IPS-18c (cell line): ENCODE measurements around the gene GAS6.
A peak's percentile ranks its signal among the peaks of the same experiment; 100 is the strongest.
"Not testable (repeated sequence)": the region's sequence is repeated elsewhere in the genome, so short reads cannot be mapped to it uniquely, and the experiment has no call there.

Source experiments
- H3K4me3 ChIP-seq: 2 replicates; pipeline ENCODE4 v1.7.0; 2013; ENCODE audit warnings: low read depth, mild to moderate bottlenecking, low read length, moderate library complexity; ENCODE audit not compliant: insufficient read depth
- H3K9me3 ChIP-seq: one replicate; pipeline ENCODE4 v1.6.1; 2013; ENCODE audit warnings: mild to moderate bottlenecking, low read length, moderate library complexity; ENCODE audit not compliant: control insufficient read depth, insufficient read depth

Gene GAS6

DNA sequence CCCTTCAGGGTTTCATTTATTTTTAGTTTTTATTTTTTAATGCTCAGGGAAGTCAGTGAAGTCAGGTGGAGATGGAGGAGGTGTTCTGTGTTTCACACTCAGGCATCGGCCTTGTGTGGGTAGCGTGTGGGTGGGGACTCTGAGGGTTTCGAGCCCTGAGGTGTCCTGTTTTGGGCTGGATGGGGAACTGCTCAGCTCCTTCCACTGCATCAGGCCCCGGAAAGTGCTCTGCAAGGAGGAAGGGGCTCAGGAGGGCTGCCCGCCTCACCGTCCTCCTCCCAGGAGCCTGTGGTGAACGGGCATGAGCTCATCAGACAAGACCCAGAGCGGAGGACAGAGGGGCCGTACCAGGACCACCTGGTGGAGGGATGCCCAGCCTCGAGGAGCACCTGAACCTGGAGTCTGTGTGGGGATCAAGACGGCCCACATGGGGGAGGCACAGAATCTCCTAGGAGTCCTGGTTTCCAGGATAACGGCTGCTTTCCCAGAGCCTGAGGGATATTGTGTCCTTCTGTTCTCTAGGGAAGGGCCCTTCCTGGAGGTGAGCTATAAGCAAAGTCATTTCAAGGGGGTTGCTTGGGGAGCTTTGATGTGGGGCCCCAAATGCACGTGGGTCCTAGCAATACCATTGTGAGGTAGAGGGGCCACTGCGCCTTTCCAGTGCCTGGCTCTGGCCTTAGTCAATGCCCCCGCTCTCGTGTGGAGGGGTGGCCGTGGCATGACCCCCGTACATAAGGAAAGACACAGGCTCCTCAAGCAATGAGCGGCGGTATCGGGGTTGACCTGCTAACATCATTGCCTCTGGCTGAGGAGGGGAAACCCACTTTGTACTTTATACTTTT, 13.5 kb upstream of the GAS6 start:
- H3K4me3 ChIP-seq: no peak overlapping the region

DNA sequence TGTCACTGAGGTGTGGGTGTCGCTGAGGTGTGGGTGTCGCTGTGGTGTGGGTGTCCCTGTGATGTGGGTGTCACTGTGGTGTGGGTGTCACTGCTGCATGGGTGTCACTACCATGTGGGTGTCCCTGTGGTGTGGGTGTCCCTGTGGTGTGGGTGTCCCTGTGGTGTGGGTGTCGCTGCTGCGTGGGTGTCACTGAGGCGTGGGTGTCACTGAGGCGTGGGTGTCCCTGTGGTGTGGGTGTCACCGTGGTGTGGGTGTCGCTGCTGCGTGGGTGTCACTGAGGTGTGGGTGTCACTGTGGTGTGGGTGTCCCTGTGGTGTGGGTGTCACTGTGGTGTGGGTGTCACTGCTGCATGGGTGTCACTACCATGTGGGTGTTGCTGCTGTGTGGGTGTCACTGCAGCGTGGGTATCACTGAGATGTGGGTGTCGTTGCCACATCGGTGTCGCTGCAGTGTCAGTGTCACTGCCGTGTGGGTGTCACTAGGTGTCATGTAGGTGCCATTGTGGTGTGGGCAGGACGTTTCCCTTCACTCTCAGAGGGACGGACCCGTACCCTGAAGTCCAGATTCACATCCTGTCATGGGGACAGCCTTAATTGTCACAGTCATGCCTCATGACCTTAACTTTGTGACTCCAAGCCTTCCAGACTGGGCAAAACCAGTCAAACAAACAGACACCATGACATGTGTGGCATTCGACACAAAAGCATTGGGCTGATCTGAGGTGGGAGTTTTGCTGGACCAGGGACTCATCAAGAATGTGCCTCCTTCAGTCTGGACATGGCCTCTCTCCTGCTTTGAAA, 12.7 kb upstream of the GAS6 start:
- no peak overlapping the region for H3K4me3 ChIP-seq

More for the DNA sequence above, 13.5 kb upstream of the GAS6 start:
- H3K9me3 ChIP-seq: peaks cover 2% of the 10 kb centered on the region

DNA sequence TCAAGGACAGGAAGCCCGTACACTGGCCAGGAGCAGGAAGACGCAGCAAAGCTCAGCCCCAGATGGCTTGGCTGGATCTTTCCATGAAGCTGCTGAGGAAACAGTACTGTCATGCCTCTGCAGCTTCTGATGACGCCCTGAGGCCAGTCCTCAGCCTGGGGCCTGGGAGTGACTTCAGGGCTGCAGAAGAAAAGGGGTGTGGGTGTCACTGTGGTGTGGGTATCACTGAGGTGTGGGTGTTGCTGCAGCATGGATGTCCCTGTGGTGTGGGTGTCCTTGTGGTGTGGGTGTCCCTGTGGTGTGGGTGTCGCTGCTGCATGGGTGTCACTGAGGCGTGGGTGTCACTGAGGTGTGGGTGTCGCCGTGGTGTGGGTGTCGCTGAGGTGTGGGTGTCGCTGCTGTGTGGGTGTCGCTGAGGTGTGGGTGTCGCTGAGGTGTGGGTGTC, 12.0 kb upstream of the GAS6 start:
- no peak overlapping the region for H3K4me3 ChIP-seq

More for the DNA sequence above, 12.7 kb upstream of the GAS6 start:
- H3K9me3 ChIP-seq: peaks cover 2% of the 10 kb centered on the region

DNA sequence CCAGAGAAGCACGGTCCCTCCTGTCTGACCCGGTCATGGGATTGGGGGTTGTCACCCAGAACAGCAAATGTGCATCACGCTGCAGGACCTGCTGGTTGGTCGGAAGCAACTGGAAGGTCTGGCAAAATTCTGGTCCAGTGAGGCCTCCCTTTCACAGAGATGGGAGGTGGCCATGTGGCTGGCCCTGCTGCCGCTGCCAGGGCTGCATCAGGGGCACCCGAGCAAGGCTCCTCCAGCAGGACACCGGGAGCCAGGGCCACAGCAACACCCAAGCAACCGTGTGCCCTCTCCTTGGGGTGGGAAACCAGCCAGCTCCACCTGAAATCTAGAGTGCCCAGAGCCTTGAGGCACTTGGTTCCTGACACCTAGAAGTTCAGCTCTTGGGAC, 11.5 kb upstream of the GAS6 start:
- Histone ChIP-seq H3K4me3 (no peak overlapping the region), H3K9me3 (peaks cover 2% of the 10 kb centered on the region)

More for the DNA sequence above, 12.0 kb upstream of the GAS6 start:
- peaks cover 2% of the 10 kb centered on the region for H3K9me3 ChIP-seq

DNA sequence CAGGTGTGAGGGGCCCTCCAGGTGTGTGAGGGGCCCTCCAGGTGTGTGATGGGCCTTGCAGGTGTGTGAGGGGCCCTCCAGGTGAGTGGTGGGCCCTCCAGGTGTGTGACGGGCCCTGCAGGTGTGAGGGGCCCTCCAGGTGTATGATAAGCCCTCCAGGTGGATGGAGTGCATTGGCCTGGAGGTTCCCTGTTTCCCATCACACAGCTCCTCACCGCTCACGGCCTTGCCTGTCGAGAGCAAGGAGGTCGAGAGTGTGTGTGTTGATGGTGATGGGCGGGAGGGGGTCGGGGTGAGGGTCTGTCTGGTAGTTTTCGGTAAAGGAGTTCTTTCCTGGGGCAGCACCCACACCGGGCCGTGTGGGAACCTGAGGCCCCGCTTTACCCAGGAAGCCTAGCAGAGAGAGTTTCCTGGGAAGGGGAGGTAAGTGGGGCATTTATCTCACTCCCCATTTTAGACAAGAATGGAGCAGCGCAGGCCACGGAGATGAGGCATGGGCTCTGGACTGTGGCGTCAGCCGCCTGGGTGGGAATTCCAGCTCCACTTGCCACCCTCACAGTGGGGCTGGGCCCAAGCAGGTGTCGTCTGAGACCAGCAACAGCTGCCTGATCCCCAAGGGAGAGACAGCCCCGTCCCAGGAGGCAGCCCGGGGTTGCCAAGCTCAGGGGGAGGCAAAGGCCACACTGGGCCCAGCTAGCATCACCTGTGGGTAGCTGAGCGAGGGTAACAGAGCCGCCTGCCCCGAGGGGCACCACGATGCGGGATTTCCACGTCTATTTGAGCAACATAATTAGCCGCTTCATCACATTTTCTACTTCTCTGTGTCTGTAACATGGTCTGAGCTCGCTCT, 10.9 kb upstream of the GAS6 start:
- Histone ChIP-seq H3K9me3 (peaks cover 2% of the 10 kb centered on the region), H3K4me3 (no peak overlapping the region)

DNA sequence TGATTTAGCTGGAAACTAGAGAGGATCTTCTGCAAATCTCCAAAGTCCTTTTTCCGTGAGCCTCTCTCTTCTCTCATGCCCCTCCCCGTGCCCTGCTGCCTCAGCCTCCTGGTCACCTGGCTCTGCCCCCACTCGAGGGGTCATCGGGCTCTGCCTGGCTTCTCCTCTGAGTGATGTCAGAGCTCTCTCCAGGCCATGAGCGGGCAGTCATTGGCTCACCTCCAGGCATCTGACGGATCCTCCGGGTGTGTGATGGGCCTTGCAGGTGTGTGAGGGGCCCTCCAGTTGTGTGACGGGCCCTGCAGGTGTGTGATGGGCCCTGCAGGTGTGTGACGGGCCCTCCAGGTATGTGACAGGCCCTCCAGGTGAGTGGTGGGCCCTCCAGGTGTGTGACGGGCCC, 10.3 kb upstream of the GAS6 start:
- no peak overlapping the region for H3K4me3 ChIP-seq
- H3K9me3 ChIP-seq: no peaks in the 10 kb centered on the region

DNA sequence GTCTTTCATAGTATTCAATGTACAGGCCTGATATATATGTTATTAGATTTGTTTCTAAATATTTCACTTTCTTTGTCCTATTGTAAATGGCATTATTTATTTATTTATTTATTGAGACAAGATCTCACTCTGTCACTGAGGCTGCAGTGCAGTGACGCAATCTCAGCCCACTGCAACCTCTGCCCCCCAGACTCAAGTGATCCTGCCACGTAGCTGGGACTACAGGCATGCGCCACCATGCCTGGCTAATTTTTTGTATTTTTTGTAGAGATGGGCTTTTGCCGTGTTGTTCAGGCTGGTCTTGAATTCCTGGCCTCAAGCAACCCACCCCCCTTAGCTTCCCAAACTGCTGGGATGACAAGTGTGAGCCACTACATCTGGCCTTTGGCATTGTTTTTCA, 5.4 kb upstream of the GAS6 start:
- Histone ChIP-seq H3K9me3 (no peaks in the 10 kb centered on the region), H3K4me3 (no peak overlapping the region)

DNA sequence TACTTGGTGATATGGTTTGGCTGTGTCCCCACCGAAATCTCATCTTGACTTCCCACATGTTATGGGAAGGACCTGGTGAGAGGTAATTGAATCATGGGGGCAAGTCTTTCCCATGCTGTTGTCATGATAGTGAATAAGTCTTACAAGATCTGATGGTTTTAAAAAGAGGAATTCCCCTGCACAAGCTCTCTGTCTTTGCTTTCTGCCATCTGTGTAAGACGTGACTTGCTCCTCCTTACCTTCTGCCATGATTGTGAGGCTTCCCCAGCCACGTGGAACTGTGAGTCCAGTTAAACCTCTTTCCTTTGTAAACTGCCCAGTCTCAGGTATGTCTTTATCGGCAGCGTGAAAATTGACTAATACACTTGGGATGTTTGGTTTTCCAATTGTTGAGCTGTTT, 4.0 kb upstream of the GAS6 start:
- not testable (repeated sequence) for H3K9me3 ChIP-seq, H3K4me3 ChIP-seq

DNA sequence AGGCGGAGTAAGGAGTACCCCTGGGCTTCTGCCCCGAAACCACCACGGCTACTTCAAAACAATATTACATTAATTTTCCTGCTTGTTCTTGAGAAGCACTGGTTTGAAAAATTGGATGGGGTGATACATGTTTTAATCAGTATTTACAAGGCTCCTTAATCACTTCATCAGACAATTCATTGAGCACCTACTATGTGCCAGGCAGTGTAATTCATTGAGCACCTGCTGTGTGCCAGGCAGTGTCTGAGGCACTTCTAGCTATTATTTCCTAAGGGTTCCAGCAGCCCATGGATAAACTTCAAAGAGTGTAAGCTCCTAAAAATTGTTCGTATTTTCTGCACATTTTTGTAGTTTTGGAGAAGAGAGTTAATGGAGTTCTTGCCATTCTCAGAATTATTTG, 1.6 kb upstream of the GAS6 start:
- Histone ChIP-seq H3K4me3 (no peak overlapping the region), H3K9me3 (no peaks in the 10 kb centered on the region)

DNA sequence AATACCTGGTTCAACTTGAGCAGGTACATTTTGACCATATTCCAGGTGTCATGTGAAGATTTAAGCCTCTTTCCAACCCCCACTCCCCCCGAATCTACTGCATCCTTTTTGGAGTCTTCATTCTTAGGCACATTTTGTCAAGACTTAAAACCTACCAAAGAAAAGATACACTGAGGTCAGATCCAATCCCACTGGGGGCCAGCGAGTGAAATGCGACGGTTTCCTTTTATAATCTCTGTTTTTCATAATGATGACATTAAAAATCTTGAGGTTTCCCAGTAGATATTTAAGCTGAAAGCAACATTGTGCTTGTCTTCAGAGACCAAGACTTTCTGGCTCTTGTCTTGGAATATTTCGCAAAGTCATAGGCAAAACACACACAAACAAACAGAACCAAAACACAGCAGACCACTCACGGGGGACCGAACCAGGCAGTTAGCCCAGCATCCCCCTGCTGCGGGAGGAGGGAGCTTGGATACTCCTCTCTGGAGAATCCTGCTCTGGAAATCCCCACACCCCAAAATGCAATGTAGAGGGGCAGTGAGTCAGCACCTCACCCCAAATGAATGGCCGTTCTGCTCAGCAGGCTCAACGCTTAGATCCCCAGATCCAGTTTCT, 506 bp upstream of the GAS6 start:
- H3K4me3 ChIP-seq: peak overlapping the region; percentile 65
- no peaks in the 10 kb centered on the region for H3K9me3 ChIP-seq

DNA sequence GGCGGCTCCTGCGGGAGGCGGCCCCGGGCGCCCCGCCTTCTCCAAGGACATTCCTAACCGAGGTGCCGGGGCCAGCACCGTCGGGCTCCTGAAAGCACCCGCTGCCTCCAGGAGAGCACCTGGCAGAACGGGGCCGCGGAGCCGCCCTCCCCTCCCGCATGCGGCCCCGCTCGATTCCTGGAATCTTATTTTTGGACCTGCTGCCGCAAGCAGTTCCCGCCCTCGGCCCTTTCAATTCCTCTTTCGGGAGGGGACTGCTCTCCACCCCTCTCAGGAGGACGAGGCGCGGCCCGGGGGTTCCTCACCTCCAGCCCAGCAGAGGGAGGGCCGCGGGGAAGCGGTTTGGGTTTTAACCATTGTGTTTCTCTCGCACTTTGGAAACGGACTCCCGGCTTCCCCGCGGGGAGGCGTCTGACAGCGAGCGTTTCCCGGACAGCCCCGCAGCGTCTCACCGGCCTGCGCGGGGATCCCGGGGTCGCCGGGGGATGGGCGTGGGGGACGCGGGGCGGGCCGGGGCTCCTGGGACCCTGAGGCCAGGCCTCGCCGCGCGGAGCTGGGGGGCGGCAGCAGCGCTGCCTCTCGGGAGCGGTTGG, 849 bp downstream of the GAS6 start:
- H3K9me3 ChIP-seq: no peaks in the 10 kb centered on the region
- peak overlapping the region; percentile 65 for H3K4me3 ChIP-seq

DNA sequence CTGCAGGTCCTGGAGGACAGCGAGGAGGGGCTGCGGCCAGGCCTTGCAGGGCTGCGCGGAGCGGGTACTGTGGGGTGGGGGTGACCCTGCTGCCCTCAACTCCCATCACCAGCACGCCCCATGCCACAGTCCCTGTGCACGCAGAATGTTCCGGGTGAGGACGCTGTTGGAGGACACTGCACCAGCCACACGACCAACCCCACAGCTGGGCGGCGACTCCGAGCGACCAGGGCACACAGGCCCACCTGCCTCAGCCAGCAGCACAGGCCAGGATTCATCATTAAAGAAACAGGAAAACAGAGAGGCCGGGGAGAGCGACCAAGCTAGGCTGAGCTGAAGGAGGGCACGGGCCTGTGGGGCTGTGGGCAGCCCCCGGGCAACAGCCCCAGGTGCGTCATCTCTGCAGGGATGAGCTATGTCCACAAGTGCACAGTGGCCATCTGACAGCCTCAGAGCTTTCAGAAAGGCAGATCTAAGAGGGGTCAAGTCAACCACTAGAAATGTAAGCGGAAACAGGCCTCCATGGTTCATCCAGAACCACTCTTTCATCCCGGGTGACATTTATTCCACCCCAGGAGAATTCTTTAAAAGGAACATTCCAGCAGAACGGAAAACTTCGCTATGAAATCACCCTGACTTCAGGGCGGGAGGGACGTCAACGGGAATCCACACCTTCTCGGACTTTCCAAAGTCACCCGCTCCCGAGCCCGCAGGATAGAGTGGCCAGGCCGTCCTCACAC, 1.5 kb downstream of the GAS6 start:
- H3K4me3 ChIP-seq: peak overlapping the region; percentile 65

DNA sequence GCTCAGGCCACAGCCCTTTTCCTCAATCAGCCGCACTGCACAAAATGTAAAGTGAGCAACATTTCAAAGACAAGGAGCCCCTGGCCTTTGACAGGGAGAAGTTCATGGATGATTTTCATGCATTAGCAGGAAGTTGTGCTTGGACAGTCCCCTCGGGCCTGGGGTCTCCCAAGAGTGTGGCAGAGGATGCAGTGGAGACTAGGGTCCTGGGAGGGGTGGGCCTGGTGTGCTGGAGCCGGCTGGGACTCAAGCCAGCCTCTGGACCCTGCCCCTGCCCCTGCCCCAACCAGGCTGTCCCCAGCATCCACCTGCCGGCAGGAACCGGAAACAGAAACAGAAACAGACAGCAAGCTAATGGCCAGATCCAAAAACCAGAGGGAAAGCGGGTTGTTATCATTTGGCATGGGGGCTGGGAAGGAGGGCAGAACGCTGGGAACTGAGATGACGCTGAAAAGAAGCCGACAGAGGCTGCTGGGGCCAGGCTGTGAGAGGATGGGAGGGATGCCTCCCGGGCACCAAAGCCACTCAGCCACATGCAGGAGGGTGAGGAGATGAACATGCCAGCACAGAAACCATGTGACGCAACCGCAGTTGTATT, 2.3 kb downstream of the GAS6 start:
- H3K9me3 ChIP-seq: no peaks in the 10 kb centered on the region
- 0 out of 2 replicates have a peak overlapping the region, but pooled peaks have one; percentile 24 for H3K4me3 ChIP-seq

More for the DNA sequence above, 1.5 kb downstream of the GAS6 start:
- no peaks in the 10 kb centered on the region for H3K9me3 ChIP-seq

DNA sequence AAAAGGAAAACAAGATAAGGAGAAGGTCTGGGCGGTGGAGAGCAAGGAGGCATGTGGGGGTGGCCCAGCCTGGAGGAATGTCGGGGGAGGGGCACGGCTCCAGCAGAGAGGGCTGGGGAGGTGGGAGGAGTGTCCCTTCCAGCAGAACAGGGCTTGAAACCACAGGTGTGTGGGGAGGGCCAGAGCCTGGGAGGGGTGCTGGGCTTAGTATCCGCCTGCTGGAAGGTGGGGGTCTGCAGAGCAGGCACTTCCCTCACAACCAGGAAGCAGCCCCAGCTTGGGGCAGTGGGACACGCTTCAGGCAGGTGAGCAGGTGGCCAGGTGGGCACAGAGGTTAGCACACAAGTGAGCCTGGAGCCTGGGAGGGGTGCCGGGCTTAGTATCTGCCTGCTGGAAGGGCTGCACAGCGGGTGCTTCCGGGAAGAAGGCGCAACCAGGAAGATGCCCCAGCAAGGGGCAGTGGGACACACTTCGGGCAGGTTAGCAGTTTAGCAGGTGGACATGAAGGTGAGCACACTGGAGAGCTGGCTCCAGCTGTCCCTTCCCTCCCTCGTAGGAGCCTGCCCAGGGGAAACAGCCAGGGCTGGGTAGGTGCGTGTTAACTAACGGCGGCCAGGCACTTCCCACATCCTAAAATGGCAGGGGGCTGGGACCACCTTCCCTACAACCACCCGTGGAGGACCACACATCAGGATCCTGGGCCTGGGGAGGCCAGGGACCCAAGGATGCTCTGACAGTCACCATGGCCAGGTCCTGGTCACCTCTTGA, 3.0 kb downstream of the GAS6 start:
- Histone ChIP-seq H3K4me3 (0 out of 2 replicates have a peak overlapping the region, but pooled peaks have one; percentile 24), H3K9me3 (no peaks in the 10 kb centered on the region)

DNA sequence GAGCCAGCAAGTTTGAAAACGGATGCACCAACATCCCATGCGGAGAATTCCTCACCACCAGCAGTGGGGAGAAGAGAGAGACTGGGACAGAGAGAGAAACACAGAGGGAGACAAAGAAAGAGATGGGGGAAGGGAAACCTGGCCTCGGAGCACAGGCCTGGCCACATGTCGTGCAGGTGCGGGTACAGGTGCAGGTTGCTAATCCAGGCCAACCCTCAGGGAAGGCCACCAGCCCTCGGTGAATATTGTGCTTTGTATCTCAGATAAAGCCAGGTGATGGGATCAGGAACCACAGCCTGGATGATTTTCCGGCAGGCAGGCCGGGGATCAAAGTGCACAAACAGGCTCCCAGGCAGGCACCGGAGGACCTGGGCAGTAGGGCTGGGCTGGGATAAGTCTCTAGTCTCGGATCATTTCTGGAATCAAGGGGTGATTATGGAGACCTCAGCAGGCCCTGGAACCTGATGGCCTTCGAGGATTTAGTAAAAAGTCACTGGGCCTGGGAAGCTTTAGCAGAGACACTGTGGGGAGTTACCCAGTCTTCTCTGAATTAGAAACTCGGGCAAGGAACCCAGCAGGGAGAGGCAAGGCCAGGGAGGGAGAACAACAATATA, 3.7 kb downstream of the GAS6 start:
- Histone ChIP-seq H3K4me3 (no peak overlapping the region), H3K9me3 (no peaks in the 10 kb centered on the region)
